NCI-H2107 treated with DMSO at 0.1 percent for 48 hours (cell line): ENCODE results near the gene ATP5MC2.
"Not testable (repeated sequence)": the region's sequence is repeated elsewhere in the genome, so short reads cannot be mapped to it uniquely, and the experiment has no call there.

Experiments used
- DNase-seq: peaks from one replicate; lab custom pipeline; 2025; ENCODE audit not compliant: unreplicated experiment; lab: John Stamatoyannopoulos, UW

The ATP5MC2 gene

GRCh38 chr12:53653595-53653994 is 22.3 kb downstream of the ATP5MC2 start:
- DNase-seq = no peak

GRCh38 chr12:53652366-53652765 is 23.5 kb downstream of the ATP5MC2 start:
- DNase-seq = no peak

GRCh38 chr12:53651737-53652136 is 24.1 kb downstream of the ATP5MC2 start:
- no peak for DNase-seq

- DNase-seq = not testable (repeated sequence)
Measured at GRCh38 chr12:53646300-53646699, 29.6 kb downstream of the ATP5MC2 start.

- no peak for DNase-seq
Measured at GRCh38 chr12:53645165-53645564, 30.7 kb downstream of the ATP5MC2 start.

- no peak for DNase-seq
Measured at GRCh38 chr12:53644133-53644532, 31.8 kb downstream of the ATP5MC2 start.

GRCh38 chr12:53643232-53643979 is 32.5 kb downstream of the ATP5MC2 start:
- DNase-seq = no peak

GRCh38 chr12:53638057-53638456 is 37.8 kb downstream of the ATP5MC2 start:
- no peak for DNase-seq

GRCh38 chr12:53636641-53637040 is 39.2 kb downstream of the ATP5MC2 start:
- no peak for DNase-seq

- DNase-seq = not testable (repeated sequence)
Measured at GRCh38 chr12:53635708-53636107, 40.2 kb downstream of the ATP5MC2 start.

- DNase-seq = no peak
Measured at GRCh38 chr12:53631721-53632120, 44.2 kb downstream of the ATP5MC2 start.

- no peak for DNase-seq
Measured at GRCh38 chr12:53627919-53628318, 48.0 kb downstream of the ATP5MC2 start.

- DNase-seq = no peak
Measured at GRCh38 chr12:53626702-53627169, 49.1 kb downstream of the ATP5MC2 start.

GRCh38 chr12:53625946-53626701 is 49.8 kb downstream of the ATP5MC2 start, which contains the start of gene ATF7:
TSS of gene ATF7 (minus strand) at chr12:53626382. CDS start at chr12:53601000, 25,382 bp downstream.
- DNase-seq = peak; percentile 98

- no peak for DNase-seq
Measured at GRCh38 chr12:53625373-53625945, 50.4 kb downstream of the ATP5MC2 start.

GRCh38 chr12:53624956-53625355 is 50.9 kb downstream of the ATP5MC2 start:
- DNase-seq = no peak

- DNase-seq = no peak
Measured at GRCh38 chr12:53624458-53624857, 51.4 kb downstream of the ATP5MC2 start.

GRCh38 chr12:53623548-53624385 is 52.1 kb downstream of the ATP5MC2 start:
- DNase-seq = no peak

- no peak for DNase-seq
Measured at GRCh38 chr12:53622724-53623123, 53.2 kb downstream of the ATP5MC2 start.

GRCh38 chr12:53618275-53618674 is 57.6 kb downstream of the ATP5MC2 start:
- no peak for DNase-seq

GRCh38 chr12:53617700-53618099 is 58.2 kb downstream of the ATP5MC2 start:
- DNase-seq = no peak
